ENCODE measurements around the gene CANX. TPM values are rescaled to one million over a fixed set of nuclear protein-coding genes. Genes with fewer than 3 reads are reported as not detected.
A peak's percentile ranks its signal among the peaks of the same experiment; 100 is the strongest.

CANX gene
- total and polyA plus RNA-seq, 2 of the 13 experiments (the other 11 are each of a cell fraction or from before 2014, with no cell fraction given) = 477 to 680 TPM

DNA sequence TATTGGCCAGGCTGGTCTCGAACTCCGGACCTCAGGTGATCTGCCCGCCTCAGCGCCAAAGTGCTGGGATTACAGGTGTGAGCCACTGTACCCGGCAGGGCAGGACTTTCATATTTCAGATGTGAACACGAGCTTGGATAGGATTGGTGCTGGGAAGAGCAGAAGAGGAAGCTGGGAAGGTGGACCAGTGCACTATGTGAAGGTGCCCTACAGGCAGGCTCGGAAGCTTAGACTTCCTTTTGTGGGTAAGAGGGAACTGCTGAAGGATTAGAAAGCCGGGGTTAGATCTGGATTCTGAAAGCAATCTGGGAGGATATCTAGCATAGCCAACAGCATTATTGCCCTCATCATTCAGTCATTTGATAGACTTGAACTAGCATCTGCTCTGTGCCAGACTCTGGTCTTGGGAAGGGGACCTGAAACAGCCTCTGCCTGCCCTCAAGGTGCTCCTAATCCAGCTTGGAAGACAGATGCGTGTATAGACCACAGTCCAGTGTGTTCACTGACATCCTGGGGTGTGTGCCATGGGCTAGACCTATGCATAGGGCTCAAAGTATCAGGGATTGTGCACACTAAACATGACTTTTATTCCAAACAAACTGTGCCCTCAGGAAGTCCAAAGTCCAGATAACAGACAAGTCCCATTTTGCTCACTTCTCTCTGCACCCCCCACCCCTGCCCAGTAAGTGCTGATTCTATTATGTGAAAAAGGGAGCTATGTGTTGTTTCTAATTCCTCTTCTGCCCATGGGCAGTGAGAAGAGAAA is 18.6 kb upstream of the CANX start (continued):
- TF ChIP-seq ZNF251 (CRISPR knock-in tag; IDR thresholded peaks at IDR 0.05) (no peak), ZNF740 (CRISPR knock-in tag; IDR thresholded peaks at IDR 0.05) (peak; percentile 97), ZNF724P (CRISPR knock-in tag; IDR thresholded peaks at IDR 0.05; ENCODE audit: borderline replicate concordance) (peak; percentile 71; the same call in 1 of the 2 replicates), HCFC1 (IDR thresholded peaks at IDR 0.05; ENCODE audit: low read depth, low read length) (no peak), SPEN (CRISPR knock-in tag; IDR thresholded peaks at IDR 0.05; ENCODE audit: low read depth) (0 out of 2 replicates have a peak, but pooled peaks have one; percentile 46), TOPORS (CRISPR knock-in tag; IDR thresholded peaks at IDR 0.05) (0 out of 2 replicates have a peak, but pooled peaks have one; percentile 55), STAT5B (CRISPR knock-in tag; IDR thresholded peaks at IDR 0.05) (no peak), ZSCAN20 (CRISPR knock-in tag; IDR thresholded peaks at IDR 0.05; ENCODE audit: borderline replicate concordance) (no peak), TARDBP (CRISPR knock-in tag; IDR thresholded peaks at IDR 0.05) (peak; percentile 94), RXRB (CRISPR knock-in tag; IDR thresholded peaks at IDR 0.05; ENCODE audit: borderline replicate concordance) (peak; percentile 73; the same call in 1 of the 2 replicates), DR1 (CRISPR knock-in tag; IDR thresholded peaks at IDR 0.05) (no peak), ZNF256 (CRISPR knock-in tag; conservative IDR thresholded peaks at IDR 0.05) (no peak), ZBTB38 (CRISPR knock-in tag; IDR thresholded peaks at IDR 0.05) (peak; percentile 70), HNRNPH1 (optimal IDR thresholded peaks at IDR 0.05; ENCODE audit: low read depth, low read length) (no peak), KDM5B (CRISPR knock-in tag; IDR thresholded peaks at IDR 0.05; ENCODE audit: borderline replicate concordance) (0 out of 2 replicates have a peak, but pooled peaks have one; percentile 40), ZNF879 (CRISPR knock-in tag; IDR thresholded peaks at IDR 0.05) (no peak), SUZ12 (IDR thresholded peaks at IDR 0.05; ENCODE audit: low read depth, low read length) (no peak), MAFG (CRISPR knock-in tag; IDR thresholded peaks at IDR 0.05) (no peak), HNF1A (IDR thresholded peaks at IDR 0.05; ENCODE audit: low read depth) (0 out of 2 replicates have a peak, but pooled peaks have one; percentile 10), HNF1A (CRISPR knock-in tag; IDR thresholded peaks at IDR 0.05; ENCODE audit: borderline replicate concordance) (no peak), TP53 (CRISPR knock-in tag; conservative IDR thresholded peaks at IDR 0.05) (no peak), ARNT (IDR thresholded peaks at IDR 0.05) (no peak), ZNF549 (CRISPR knock-in tag; IDR thresholded peaks at IDR 0.05) (no peak)
- TF ChIP-seq, protein P1, sequence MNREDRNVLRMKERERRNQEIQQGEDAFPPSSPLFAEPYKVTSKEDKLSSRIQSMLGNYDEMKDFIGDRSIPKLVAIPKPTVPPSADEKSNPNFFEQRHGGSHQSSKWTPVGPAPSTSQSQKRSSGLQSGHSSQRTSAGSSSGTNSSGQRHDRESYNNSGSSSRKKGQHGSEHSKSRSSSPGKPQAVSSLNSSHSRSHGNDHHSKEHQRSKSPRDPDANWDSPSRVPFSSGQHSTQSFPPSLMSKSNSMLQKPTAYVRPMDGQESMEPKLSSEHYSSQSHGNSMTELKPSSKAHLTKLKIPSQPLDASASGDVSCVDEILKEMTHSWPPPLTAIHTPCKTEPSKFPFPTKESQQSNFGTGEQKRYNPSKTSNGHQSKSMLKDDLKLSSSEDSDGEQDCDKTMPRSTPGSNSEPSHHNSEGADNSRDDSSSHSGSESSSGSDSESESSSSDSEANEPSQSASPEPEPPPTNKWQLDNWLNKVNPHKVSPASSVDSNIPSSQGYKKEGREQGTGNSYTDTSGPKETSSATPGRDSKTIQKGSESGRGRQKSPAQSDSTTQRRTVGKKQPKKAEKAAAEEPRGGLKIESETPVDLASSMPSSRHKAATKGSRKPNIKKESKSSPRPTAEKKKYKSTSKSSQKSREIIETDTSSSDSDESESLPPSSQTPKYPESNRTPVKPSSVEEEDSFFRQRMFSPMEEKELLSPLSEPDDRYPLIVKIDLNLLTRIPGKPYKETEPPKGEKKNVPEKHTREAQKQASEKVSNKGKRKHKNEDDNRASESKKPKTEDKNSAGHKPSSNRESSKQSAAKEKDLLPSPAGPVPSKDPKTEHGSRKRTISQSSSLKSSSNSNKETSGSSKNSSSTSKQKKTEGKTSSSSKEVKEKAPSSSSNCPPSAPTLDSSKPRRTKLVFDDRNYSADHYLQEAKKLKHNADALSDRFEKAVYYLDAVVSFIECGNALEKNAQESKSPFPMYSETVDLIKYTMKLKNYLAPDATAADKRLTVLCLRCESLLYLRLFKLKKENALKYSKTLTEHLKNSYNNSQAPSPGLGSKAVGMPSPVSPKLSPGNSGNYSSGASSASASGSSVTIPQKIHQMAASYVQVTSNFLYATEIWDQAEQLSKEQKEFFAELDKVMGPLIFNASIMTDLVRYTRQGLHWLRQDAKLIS (CRISPR knock-in tag; IDR thresholded peaks at IDR 0.05) = no peak

All from HepG2 (cell line).